Upper lobe of left lung (tissue), 6 donors: ENCODE measurements around the gene AGBL3. TPM values are rescaled to one million over a fixed set of nuclear protein-coding genes. Genes with fewer than 3 reads are reported as not detected.

Source experiments
- ATAC-seq, 2 donors: fragments of 200-7000 bp; cut with Tn5 transposase; one replicate each; pipeline ENCODE4 v1.9.1; 2022; ENCODE audit warnings: mild to moderate bottlenecking in 2 of 2, moderate library complexity in 2 of 2; ENCODE audit not compliant: low FRiP score in 2 of 2
- DNase-seq, 2 donors: peaks; one replicate each; pipeline ENCODE4 v3.0.0-alpha.2; 2019 to 2020
- H3K27ac ChIP-seq, 4 donors: fragments of 200-600 bp; sonication (generic); one replicate each; pipeline ENCODE4 v1.5.1; 2016 to 2019
- H3K27me3 ChIP-seq, 4 donors: fragments of 200-600 bp; sonication (generic); one replicate each; pipeline ENCODE4 v1.5.1; 2017 to 2019
- H3K36me3 ChIP-seq, 4 donors: fragments of 200-600 bp; sonication (generic); one replicate each; pipeline ENCODE4 v1.5.1; 2016 to 2019
- H3K4me1 ChIP-seq, 4 donors: fragments of 200-600 bp; sonication (generic); one replicate each; pipeline ENCODE4 v1.5.1; 2018 to 2019
- H3K4me3 ChIP-seq, 4 donors: fragments of 200-600 bp; sonication (generic); one replicate each; pipeline ENCODE4 v1.5.1; 2017 to 2019; ENCODE audit warnings: mild to moderate bottlenecking in 2 of 4, moderate library complexity in 1 of 4
- H3K9me3 ChIP-seq, 4 donors: fragments of 200-600 bp; sonication (generic); one replicate each; pipeline ENCODE4 v1.5.1; 2018 to 2019
- CTCF ChIP-seq, 6 experiments: fragments of 450-650 bp in 4 of 6; fragments of 200-600 bp in 2 of 6; sonication (generic) in 2 of 6; IDR thresholded peaks; one replicate each; pipeline ENCODE4 v1.5.1; 2016 to 2019; ENCODE audit warnings: antibody characterized with exemption in 6 of 6
- EP300 ChIP-seq, 4 donors: sonication (generic); formaldehyde crosslinking; IDR thresholded peaks; one replicate each; pipeline ENCODE4 v1.5.1; 2017; ENCODE audit warnings: antibody characterized with exemption in 4 of 4, control low read depth in 2 of 4
- POLR2A ChIP-seq, 4 donors: fragments of 450-650 bp; IDR thresholded peaks; one replicate each; pipeline ENCODE4 v1.5.1; 2016 to 2017; ENCODE audit warnings: antibody characterized with exemption in 4 of 4, mild to moderate bottlenecking in 2 of 4
- POLR2AphosphoS5 ChIP-seq, 2 donors: sonication (generic); formaldehyde crosslinking; IDR thresholded peaks; one replicate each; pipeline ENCODE4 v1.5.1; 2017; ENCODE audit warnings: antibody characterized with exemption in 2 of 2
- WGBS, 2 donors: methylation state at CpG; one replicate each; pipeline ENCODE4 v1.1.5; 2017 to 2018; 5-methylcytosine and 5-hydroxymethylcytosine counted together
- total RNA-seq, 6 donors: library from RNA; depleted of rRNA in 4 of 6; stranded (reverse); fragments of >200 nt in 4 of 6; gene quantifications; one replicate each; pipeline versions ENCODE4 v1.1.0 to v1.2.1, GENCODE V29; 2016 to 2021
- donor health status: DM: no; HTN: no; CAD: no; lungs with moderate emphysema.
- donor health status: DM: no; HTN: yes; CAD: no; lungs with severe emphysema.

The AGBL3 gene
- total RNA-seq, 6 donors from 2014 or later, result 1.0 to 5.2 (median 2.5) TPM

- H3K36me3 ChIP-seq, result peaks cover 0 to 77% (median 10%) of the 10 kb centered on the region in 4 donors
Observed at GRCh38 chr7:134957005-134957404, 29.3 kb upstream of the AGBL3 start.

GRCh38 chr7:134959810-134960209, 26.5 kb upstream of the AGBL3 start:
- Histone ChIP-seq H3K4me1 (no peaks in the 10 kb centered on the region), H3K27me3 (no peaks in the 10 kb centered on the region), H3K27ac (no peak overlapping the region), H3K9me3 (no peaks in the 10 kb centered on the region), H3K36me3 (peaks cover 0 to 79% (median 12%) of the 10 kb centered on the region in 4 donors), H3K4me3 (no peak overlapping the region)
- DNase-seq (no peak), ATAC-seq (no peak)
- 86 to 95% methylated on average over 5 of the region's 5 CpGs for WGBS, 2 donors
- TF ChIP-seq CTCF (IDR thresholded peaks at IDR 0.05) (no peak), EP300 (IDR thresholded peaks at IDR 0.05) (no peak), POLR2AphosphoS5 (IDR thresholded peaks at IDR 0.05) (no peak), POLR2A (IDR thresholded peaks at IDR 0.05) (no peak)

More at GRCh38 chr7:134957005-134957404, 29.3 kb upstream of the AGBL3 start:
- Histone ChIP-seq H3K4me3 (no peak overlapping the region), H3K9me3 (no peaks in the 10 kb centered on the region), H3K4me1 (peaks cover 0 to 5% (median 0%) of the 10 kb centered on the region in 4 donors), H3K27me3 (no peaks in the 10 kb centered on the region), H3K27ac (no peak overlapping the region)
- no peak for DNase-seq
- WGBS, 2 donors, result 91 to 94% methylated on average over 3 of the region's 3 CpGs
- ATAC-seq, result no peak
- TF ChIP-seq CTCF (IDR thresholded peaks at IDR 0.05) (no peak), POLR2AphosphoS5 (IDR thresholded peaks at IDR 0.05) (no peak), POLR2A (IDR thresholded peaks at IDR 0.05) (no peak), EP300 (IDR thresholded peaks at IDR 0.05) (no peak)

GRCh38 chr7:134962270-134962780, 24.0 kb upstream of the AGBL3 start:
- H3K27me3 ChIP-seq, result no peaks in the 10 kb centered on the region
- H3K9me3 ChIP-seq, result no peaks in the 10 kb centered on the region
- H3K36me3 ChIP-seq, result peaks cover 0 to 80% (median 4%) of the 10 kb centered on the region in 4 donors
- TF ChIP-seq POLR2AphosphoS5 (IDR thresholded peaks at IDR 0.05) (no peak), EP300 (IDR thresholded peaks at IDR 0.05) (no peak), POLR2A (IDR thresholded peaks at IDR 0.05) (no peak), CTCF (IDR thresholded peaks at IDR 0.05) (no peak)
- H3K27ac ChIP-seq, result no peak overlapping the region
- ATAC-seq (no peak), DNase-seq (no peak)
- H3K4me3 ChIP-seq, result no peak overlapping the region
- H3K4me1 ChIP-seq, result no peaks in the 10 kb centered on the region

GRCh38 chr7:134963036-134963435, 23.3 kb upstream of the AGBL3 start:
- TF ChIP-seq POLR2A (IDR thresholded peaks at IDR 0.05) (no peak), EP300 (IDR thresholded peaks at IDR 0.05) (no peak), CTCF (IDR thresholded peaks at IDR 0.05) (no peak), POLR2AphosphoS5 (IDR thresholded peaks at IDR 0.05) (no peak)
- Histone ChIP-seq H3K4me1 (no peaks in the 10 kb centered on the region), H3K4me3 (no peak overlapping the region), H3K36me3 (peaks cover 0 to 73% (median 4%) of the 10 kb centered on the region in 4 donors), H3K27me3 (no peaks in the 10 kb centered on the region), H3K27ac (no peak overlapping the region), H3K9me3 (no peaks in the 10 kb centered on the region)
- no peak for ATAC-seq
- 73% methylated on average over 4 of the region's 4 CpGs for WGBS, 2 donors
- DNase-seq, result no peak

GRCh38 chr7:134966691-134967090, 19.6 kb upstream of the AGBL3 start:
- no peak for DNase-seq
- 68 to 76% methylated on average over 3 of the region's 3 CpGs for WGBS, 2 donors
- no peak overlapping the region for H3K27ac ChIP-seq
- no peaks in the 10 kb centered on the region for H3K27me3 ChIP-seq
- ATAC-seq, result no peak
- H3K36me3 ChIP-seq, result peaks cover 0 to 43% (median 1%) of the 10 kb centered on the region in 4 donors
- H3K4me1 ChIP-seq, result no peaks in the 10 kb centered on the region
- no peaks in the 10 kb centered on the region for H3K9me3 ChIP-seq
- TF ChIP-seq POLR2AphosphoS5 (IDR thresholded peaks at IDR 0.05), result no peak
- TF ChIP-seq POLR2A (IDR thresholded peaks at IDR 0.05), result no peak
- TF ChIP-seq EP300 (IDR thresholded peaks at IDR 0.05), result no peak
- no peak for TF ChIP-seq CTCF (IDR thresholded peaks at IDR 0.05)
- H3K4me3 ChIP-seq, result no peak overlapping the region
